HEK293 (cell line): ENCODE results near the gene NTRK3.

ENCODE experiments used
- CTCF ChIA-PET: fragments of 350-600 bp; formaldehyde crosslinking; extraction: SDS; loops from one replicate; lab custom pipeline; 2021; ENCODE audit warnings: antibody characterized with exemption; lab: Yijun Ruan, JAX
- POLR2A ChIA-PET: fragments of 300-600 bp; formaldehyde crosslinking; extraction: SDS; loops from one replicate; lab custom pipeline; 2020; ENCODE audit warnings: antibody characterized with exemption, inconsistent platforms; lab: Yijun Ruan, JAX
- H3K27ac ChIP-seq: fragments of 200-500 bp; sonication (Bioruptor generic); 2 replicates; pipeline ENCODE4 v1.5.1; 2014; ENCODE audit warnings: low read depth, low read length, control low read depth, inconsistent platforms; ENCODE audit errors: extremely low read depth
- H3K36me3 ChIP-seq, 2 experiments: fragments of 200-500 bp in 1 of 2; sonication (Bioruptor generic) in 1 of 2; 1 replicate in 1 of 2; 2 replicates in 1 of 2; pipeline ENCODE4 v1.5.1; 2014 to 2017; ENCODE audit warnings: inconsistent platforms in 2 of 2, low read length in 2 of 2; ENCODE audit not compliant: control insufficient read depth in 2 of 2, insufficient read depth in 1 of 2
- H3K4me1 ChIP-seq: fragments of 200-500 bp; sonication (Bioruptor generic); 2 replicates; pipeline ENCODE4 v1.5.1; 2014; ENCODE audit warnings: mild to moderate bottlenecking, low read length, inconsistent platforms; ENCODE audit not compliant: control insufficient read depth, insufficient read depth
- H3K4me3 ChIP-seq: 2 replicates; pipeline ENCODE4 v1.5.1; 2011; ENCODE audit warnings: low read depth, mild to moderate bottlenecking, control low read depth, low read length, moderate library complexity
- H3K9me3 ChIP-seq: fragments of 200-500 bp; sonication (Bioruptor generic); 2 replicates; pipeline ENCODE4 v1.5.1; 2014; ENCODE audit warnings: low read depth, low read length, inconsistent platforms; ENCODE audit not compliant: control insufficient read depth, insufficient read depth
- GLI4 ChIP-seq: fragments of 450-650 bp; formaldehyde crosslinking; IDR thresholded peaks from 2 replicates; pipeline ENCODE4 v1.5.1; 2016; ENCODE audit warnings: missing biosample characterization, missing genetic modification characterization
- MEIS1 ChIP-seq: sonication (generic); formaldehyde crosslinking; IDR thresholded peaks from 2 replicates; pipeline ENCODE4 v1.8.1; 2022; ENCODE audit warnings: missing genetic modification reagents, mild to moderate bottlenecking, borderline replicate concordance
- SCRT1 ChIP-seq: fragments of 450-650 bp; formaldehyde crosslinking; IDR thresholded peaks from 2 replicates; pipeline ENCODE4 v1.5.1; 2016; ENCODE audit warnings: missing biosample characterization, missing genetic modification characterization, borderline replicate concordance
- SP2 ChIP-seq: fragments of 450-650 bp; formaldehyde crosslinking; IDR thresholded peaks from 2 replicates; pipeline ENCODE4 v1.5.1; 2016; ENCODE audit warnings: missing biosample characterization, missing genetic modification characterization
- ZBTB44 ChIP-seq: fragments of 450-650 bp; IDR thresholded peaks from 2 replicates; pipeline ENCODE4 v1.5.1; 2018; ENCODE audit warnings: missing biosample characterization, mild to moderate bottlenecking, missing genetic modification characterization
- ZBTB48 ChIP-seq: fragments of 450-650 bp; formaldehyde crosslinking; IDR thresholded peaks from 2 replicates; pipeline ENCODE4 v1.5.1; 2016; ENCODE audit warnings: missing biosample characterization, missing genetic modification characterization
- ZEB2 ChIP-seq: fragments of 450-650 bp; formaldehyde crosslinking; IDR thresholded peaks from 2 replicates; pipeline ENCODE4 v1.5.1; 2016; ENCODE audit warnings: missing biosample characterization, missing genetic modification characterization
- ZFP41 ChIP-seq: fragments of 450-650 bp; formaldehyde crosslinking; IDR thresholded peaks from 2 replicates; pipeline ENCODE4 v1.5.1; 2016; ENCODE audit warnings: missing biosample characterization, missing genetic modification characterization, borderline replicate concordance
- ZNF112 ChIP-seq: fragments of 450-650 bp; formaldehyde crosslinking; IDR thresholded peaks from 2 replicates; pipeline ENCODE4 v1.5.0; 2017; ENCODE audit warnings: missing biosample characterization, missing genetic modification characterization
- ZNF23 ChIP-seq: fragments of 450-650 bp; formaldehyde crosslinking; IDR thresholded peaks from 2 replicates; pipeline ENCODE4 v1.5.1; 2016; ENCODE audit warnings: missing biosample characterization, missing genetic modification characterization, borderline replicate concordance
- ZNF248 ChIP-seq: fragments of 450-650 bp; formaldehyde crosslinking; IDR thresholded peaks from 2 replicates; pipeline ENCODE4 v1.5.1; 2017; ENCODE audit warnings: missing biosample characterization, missing genetic modification characterization
- ZNF350 ChIP-seq: fragments of 450-650 bp; formaldehyde crosslinking; IDR thresholded peaks from 2 replicates; pipeline ENCODE4 v1.5.0; 2017; ENCODE audit warnings: missing biosample characterization, mild to moderate bottlenecking, missing genetic modification characterization
- ZNF404 ChIP-seq: fragments of 450-650 bp; formaldehyde crosslinking; IDR thresholded peaks from 2 replicates; pipeline ENCODE4 v1.5.1; 2017; ENCODE audit warnings: missing biosample characterization, missing genetic modification characterization
- ZNF423 ChIP-seq: fragments of 450-650 bp; formaldehyde crosslinking; IDR thresholded peaks from 2 replicates; pipeline ENCODE4 v1.5.1; 2016; ENCODE audit warnings: missing biosample characterization, missing genetic modification characterization
- ZNF521 ChIP-seq: fragments of 450-650 bp; formaldehyde crosslinking; IDR thresholded peaks from 2 replicates; pipeline ENCODE4 v1.5.1; 2017; ENCODE audit warnings: missing biosample characterization, mild to moderate bottlenecking, missing genetic modification characterization
- ZNF548 ChIP-seq: fragments of 450-650 bp; formaldehyde crosslinking; IDR thresholded peaks from 2 replicates; pipeline ENCODE4 v1.5.1; 2016; ENCODE audit warnings: missing biosample characterization, missing genetic modification characterization
- ZNF558 ChIP-seq: fragments of 450-650 bp; formaldehyde crosslinking; IDR thresholded peaks from 2 replicates; pipeline ENCODE4 v1.5.1; 2016; ENCODE audit warnings: missing biosample characterization, missing genetic modification characterization
- ZNF560 ChIP-seq: fragments of 450-650 bp; formaldehyde crosslinking; IDR thresholded peaks from 2 replicates; pipeline ENCODE4 v1.5.1; 2017; ENCODE audit warnings: missing biosample characterization, missing genetic modification characterization, borderline replicate concordance
- ZNF623 ChIP-seq: fragments of 450-650 bp; formaldehyde crosslinking; IDR thresholded peaks from 2 replicates; pipeline ENCODE4 v1.5.1; 2016; ENCODE audit warnings: missing biosample characterization, missing genetic modification characterization
- TF ChIP-seq, protein P1 (sequence below): fragments of 450-650 bp; formaldehyde crosslinking; IDR thresholded peaks from 2 replicates; pipeline ENCODE4 v1.5.1; 2016; ENCODE audit warnings: missing biosample characterization, missing genetic modification characterization
- TF ChIP-seq, protein P2 (sequence below): fragments of 450-650 bp; formaldehyde crosslinking; IDR thresholded peaks from 2 replicates; pipeline ENCODE4 v1.5.1; 2017; ENCODE audit warnings: missing biosample characterization, missing genetic modification characterization

The NTRK3 gene

DNA sequence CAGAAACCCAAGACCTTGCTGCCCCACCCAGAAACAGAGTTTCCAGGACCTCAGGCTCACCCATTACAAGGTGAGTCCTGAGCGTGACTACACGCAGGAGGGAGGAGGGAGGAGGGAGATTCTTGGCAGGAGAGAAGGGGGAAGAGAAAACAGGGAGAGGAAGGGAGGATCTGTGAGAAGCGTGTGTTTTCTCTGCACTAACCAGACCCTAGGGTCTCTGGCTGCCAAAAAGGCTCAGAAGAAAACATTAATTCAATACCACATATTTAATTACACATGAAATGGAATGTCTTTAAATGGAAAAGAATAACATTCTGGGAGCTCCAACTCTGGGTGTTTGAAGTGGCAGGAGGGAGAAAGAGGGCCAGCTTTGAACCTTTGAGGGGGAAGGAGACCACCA lies 309.0 kb downstream of the NTRK3 start:
- no peak overlapping the region for H3K27ac ChIP-seq
- no peaks in the 10 kb centered on the region for H3K9me3 ChIP-seq
- no peaks in the 10 kb centered on the region for H3K36me3 ChIP-seq
- no peak for TF ChIP-seq ZNF423 (tag by site-specific recombination)
- no peak for TF ChIP-seq ZNF558 (tag by site-specific recombination)
- TF ChIP-seq MEIS1 (CRISPR knock-in tag), result no peak
- no peak for TF ChIP-seq ZNF404 (tag by site-specific recombination)
- no peak for TF ChIP-seq ZNF23 (tag by site-specific recombination)
- no peaks in the 10 kb centered on the region for H3K4me1 ChIP-seq
- no peak overlapping the region for H3K4me3 ChIP-seq
- ChIA-PET CTCF (no interaction called here), POLR2A (no interaction called here)

- H3K9me3 ChIP-seq, result no peaks in the 10 kb centered on the region
- H3K4me1 ChIP-seq, result no peaks in the 10 kb centered on the region
- no peaks in the 10 kb centered on the region for H3K36me3 ChIP-seq
- H3K4me3 ChIP-seq, result no peak overlapping the region
- ChIA-PET POLR2A (no interaction called here), CTCF (interaction anchor here (1.1 kb wide), 1 partner anchor 300 kb away, joined by 3 read pairs; no protein-coding TSS in a partner anchor)
- no peak for TF ChIP-seq ZNF548 (tag by site-specific recombination)
- H3K27ac ChIP-seq, result no peak overlapping the region
These were observed 311.3 kb downstream of the NTRK3 start for GRCh38 chr15:87945246-87945645.

DNA sequence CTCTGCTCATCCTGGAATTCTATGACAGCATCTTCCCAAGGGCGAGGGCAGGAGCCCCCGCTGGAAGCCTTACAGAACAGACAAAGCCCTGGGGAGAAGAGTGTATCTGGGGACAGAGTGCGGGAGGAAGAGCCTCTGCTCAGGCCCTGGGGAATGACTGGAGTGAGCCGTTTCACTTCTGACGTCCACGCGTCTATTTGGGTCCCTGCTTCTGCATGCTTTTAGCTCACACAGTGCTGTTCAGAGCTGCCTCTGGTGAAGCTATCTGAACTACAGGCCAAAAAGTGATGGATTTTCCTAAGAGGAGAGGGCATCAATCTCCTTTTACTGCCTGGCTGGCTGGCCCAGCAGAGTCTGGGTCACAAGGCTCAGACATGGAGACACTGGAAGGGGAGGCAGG lies 311.8 kb downstream of the NTRK3 start:
- ChIA-PET POLR2A (no interaction called here), CTCF (interaction anchor here (0.6 to 0.7 kb wide), 2 partner anchors 27 to 1173 kb away, joined by 3 to 4 read pairs; no protein-coding TSS in a partner anchor)
- TF ChIP-seq SP2 (tag by site-specific recombination) (no peak), ZEB2 (tag by site-specific recombination) (no peak), ZNF248 (no peak), ZBTB44 (no peak), SCRT1 (no peak), ZFP41 (no peak), ZNF560 (tag by site-specific recombination) (no peak), ZNF623 (tag by site-specific recombination) (no peak), ZNF112 (tag by site-specific recombination) (no peak), ZNF350 (tag by site-specific recombination) (no peak), ZNF521 (tag by site-specific recombination) (no peak), ZBTB48 (tag by site-specific recombination) (no peak), GLI4 (tag by site-specific recombination) (no peak), ZNF548 (tag by site-specific recombination) (no peak)
- TF ChIP-seq, protein P1, sequence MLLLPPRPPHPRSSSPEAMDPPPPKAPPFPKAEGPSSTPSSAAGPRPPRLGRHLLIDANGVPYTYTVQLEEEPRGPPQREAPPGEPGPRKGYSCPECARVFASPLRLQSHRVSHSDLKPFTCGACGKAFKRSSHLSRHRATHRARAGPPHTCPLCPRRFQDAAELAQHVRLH, result no peak
- TF ChIP-seq, protein P2, sequence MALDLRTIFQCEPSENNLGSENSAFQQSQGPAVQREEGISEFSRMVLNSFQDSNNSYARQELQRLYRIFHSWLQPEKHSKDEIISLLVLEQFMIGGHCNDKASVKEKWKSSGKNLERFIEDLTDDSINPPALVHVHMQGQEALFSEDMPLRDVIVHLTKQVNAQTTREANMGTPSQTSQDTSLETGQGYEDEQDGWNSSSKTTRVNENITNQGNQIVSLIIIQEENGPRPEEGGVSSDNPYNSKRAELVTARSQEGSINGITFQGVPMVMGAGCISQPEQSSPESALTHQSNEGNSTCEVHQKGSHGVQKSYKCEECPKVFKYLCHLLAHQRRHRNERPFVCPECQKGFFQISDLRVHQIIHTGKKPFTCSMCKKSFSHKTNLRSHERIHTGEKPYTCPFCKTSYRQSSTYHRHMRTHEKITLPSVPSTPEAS (tag by site-specific recombination), result no peak
- no peak overlapping the region for H3K4me3 ChIP-seq
- H3K27ac ChIP-seq, result no peak overlapping the region
- no peaks in the 10 kb centered on the region for H3K9me3 ChIP-seq
- no peaks in the 10 kb centered on the region for H3K4me1 ChIP-seq
- H3K36me3 ChIP-seq, result no peaks in the 10 kb centered on the region
